Spleen (tissue), 7 donors: ENCODE results near the gene HNRNPR.

Experiments used
- POLR2A ChIP-seq, 3 donors: fragments of 450-650 bp; IDR thresholded peaks; one replicate each; pipeline ENCODE4 v1.5.1; 2017; ENCODE audit warnings: antibody characterized with exemption in 3 of 3, mild to moderate bottlenecking in 1 of 3
- TF ChIP-seq, protein P1 (sequence below), 11 experiments: fragments of 200-600 bp in 7 of 11; fragments of 450-650 bp in 4 of 11; sonication (generic) in 4 of 11; IDR thresholded peaks in 8 of 11; conservative IDR thresholded peaks in 3 of 11; 1 replicate in 7 of 11; 2 replicates in 4 of 11; pipeline versions ENCODE4 v1.4.0 to v1.8.0; 2016 to 2021; ENCODE audit warnings: antibody characterized with exemption in 11 of 11, inconsistent platforms in 4 of 11, mild to moderate bottlenecking in 1 of 11
- donor health status: DM: no; HTN: no; CAD: no; lungs with moderate emphysema.
- donor health status: DM: no; HTN: no; CAD: no.
- donor health status: DM: no; HTN: no; CAD: no.

DNA sequence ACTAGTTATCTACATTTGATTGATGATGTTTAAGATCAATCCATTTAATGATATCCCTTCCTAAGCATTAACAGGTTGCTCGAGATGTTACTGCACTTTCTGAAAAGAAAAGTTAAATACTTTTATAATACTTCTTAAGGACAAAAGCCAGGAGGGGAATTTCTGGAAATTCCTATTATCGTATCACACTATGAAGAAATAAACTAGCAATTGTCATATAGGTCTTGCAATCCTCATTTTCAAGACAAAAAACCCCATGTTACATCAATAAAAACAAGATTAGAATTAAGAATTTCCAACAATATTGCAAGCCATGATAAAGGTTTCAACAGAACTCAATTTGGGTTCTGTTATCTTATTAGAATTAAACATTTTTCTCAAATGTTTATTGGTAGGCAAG is 47.2 kb downstream of the HNRNPR start:
- TF ChIP-seq POLR2A (IDR thresholded peaks at IDR 0.05) = no peak
- TF ChIP-seq, protein P1, sequence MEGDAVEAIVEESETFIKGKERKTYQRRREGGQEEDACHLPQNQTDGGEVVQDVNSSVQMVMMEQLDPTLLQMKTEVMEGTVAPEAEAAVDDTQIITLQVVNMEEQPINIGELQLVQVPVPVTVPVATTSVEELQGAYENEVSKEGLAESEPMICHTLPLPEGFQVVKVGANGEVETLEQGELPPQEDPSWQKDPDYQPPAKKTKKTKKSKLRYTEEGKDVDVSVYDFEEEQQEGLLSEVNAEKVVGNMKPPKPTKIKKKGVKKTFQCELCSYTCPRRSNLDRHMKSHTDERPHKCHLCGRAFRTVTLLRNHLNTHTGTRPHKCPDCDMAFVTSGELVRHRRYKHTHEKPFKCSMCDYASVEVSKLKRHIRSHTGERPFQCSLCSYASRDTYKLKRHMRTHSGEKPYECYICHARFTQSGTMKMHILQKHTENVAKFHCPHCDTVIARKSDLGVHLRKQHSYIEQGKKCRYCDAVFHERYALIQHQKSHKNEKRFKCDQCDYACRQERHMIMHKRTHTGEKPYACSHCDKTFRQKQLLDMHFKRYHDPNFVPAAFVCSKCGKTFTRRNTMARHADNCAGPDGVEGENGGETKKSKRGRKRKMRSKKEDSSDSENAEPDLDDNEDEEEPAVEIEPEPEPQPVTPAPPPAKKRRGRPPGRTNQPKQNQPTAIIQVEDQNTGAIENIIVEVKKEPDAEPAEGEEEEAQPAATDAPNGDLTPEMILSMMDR (IDR thresholded peaks at IDR 0.05 in 8 of 11, conservative IDR thresholded peaks at IDR 0.05 in 3 of 11) = no peak
